Nephron progenitor cell (in vitro differentiated cells): Measurements from ENCODE around the gene KRT35.

ENCODE experiments used
- DNase-seq: peaks from one replicate; pipeline ENCODE4 v3.0.0; 2021
- H3K27ac Mint-ChIP-seq: 2 replicates; pipeline ENCODE4 v1.8.0; 2021; ENCODE audit warnings: mild to moderate bottlenecking, moderate library complexity, mixed read lengths
- H3K27me3 Mint-ChIP-seq: 2 replicates; pipeline ENCODE4 v1.8.0; 2021; ENCODE audit warnings: mild to moderate bottlenecking, low read depth, mixed read lengths; ENCODE audit not compliant: poor library complexity
- H3K36me3 Mint-ChIP-seq: 2 replicates; pipeline ENCODE4 v1.8.0; 2021; ENCODE audit warnings: low read depth, mixed read lengths
- H3K4me1 Mint-ChIP-seq: 2 replicates; pipeline ENCODE4 v1.8.0; 2021; ENCODE audit warnings: mixed read lengths
- H3K4me3 Mint-ChIP-seq: 2 replicates; pipeline ENCODE4 v1.8.0; 2021; ENCODE audit warnings: mild to moderate bottlenecking, moderate library complexity, mixed read lengths
- H3K9me3 Mint-ChIP-seq: 2 replicates; pipeline ENCODE4 v1.8.0; 2021; ENCODE audit warnings: mild to moderate bottlenecking, moderate library complexity, mixed read lengths
- TF ChIP-seq, protein P1 (sequence below): fragments of 200-600 bp; sonication (generic); IDR thresholded peaks from 2 replicates; pipeline ENCODE4 v1.5.0; 2021; ENCODE audit warnings: antibody characterized with exemption

The KRT35 gene

DNA sequence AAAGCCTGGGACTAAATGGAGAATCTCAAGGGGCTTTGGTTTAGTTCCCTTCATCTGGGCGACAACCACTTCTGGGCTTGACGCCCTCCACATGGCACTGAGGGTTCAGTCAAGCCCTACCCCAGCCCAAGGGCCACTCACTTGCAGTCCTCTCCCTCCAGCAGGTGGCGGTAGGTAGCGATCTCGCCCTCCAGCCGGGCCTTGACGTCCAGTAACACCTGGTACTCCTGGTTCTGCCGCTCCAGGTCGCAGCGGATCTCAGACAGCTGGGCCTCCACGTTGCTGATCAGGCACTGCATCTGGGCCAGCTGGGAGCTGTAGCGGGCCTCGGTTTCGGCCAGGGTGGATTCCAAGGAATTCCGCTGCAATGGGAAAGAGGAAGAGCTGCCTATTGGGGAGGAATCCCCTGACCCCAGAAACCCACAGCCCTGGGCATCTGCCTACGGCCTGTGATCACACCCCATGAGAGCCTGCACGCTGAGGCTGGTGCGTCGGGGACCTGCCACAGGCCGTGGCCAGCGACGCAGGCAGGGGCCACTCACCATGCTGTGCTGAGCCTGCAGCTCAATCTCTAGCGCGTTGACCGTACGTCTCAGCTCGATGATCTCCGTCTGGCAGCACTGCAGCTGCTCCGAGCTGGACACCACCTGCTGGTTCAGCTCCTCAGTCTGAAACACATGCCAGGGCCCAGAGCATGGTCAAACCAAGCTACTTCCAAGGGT is 6.0 kb upstream of the KRT35 start:
- Mint-ChIP-seq H3K4me1 (peaks cover 10% of the 10 kb centered on the region), H3K9me3 (no peaks in the 10 kb centered on the region), H3K36me3 (no peaks in the 10 kb centered on the region), H3K4me3 (no peak overlapping the region), H3K27me3 (peaks cover 12% of the 10 kb centered on the region), H3K27ac (no peak overlapping the region)
- DNase-seq, result peak; percentile 52
- TF ChIP-seq, protein P1, sequence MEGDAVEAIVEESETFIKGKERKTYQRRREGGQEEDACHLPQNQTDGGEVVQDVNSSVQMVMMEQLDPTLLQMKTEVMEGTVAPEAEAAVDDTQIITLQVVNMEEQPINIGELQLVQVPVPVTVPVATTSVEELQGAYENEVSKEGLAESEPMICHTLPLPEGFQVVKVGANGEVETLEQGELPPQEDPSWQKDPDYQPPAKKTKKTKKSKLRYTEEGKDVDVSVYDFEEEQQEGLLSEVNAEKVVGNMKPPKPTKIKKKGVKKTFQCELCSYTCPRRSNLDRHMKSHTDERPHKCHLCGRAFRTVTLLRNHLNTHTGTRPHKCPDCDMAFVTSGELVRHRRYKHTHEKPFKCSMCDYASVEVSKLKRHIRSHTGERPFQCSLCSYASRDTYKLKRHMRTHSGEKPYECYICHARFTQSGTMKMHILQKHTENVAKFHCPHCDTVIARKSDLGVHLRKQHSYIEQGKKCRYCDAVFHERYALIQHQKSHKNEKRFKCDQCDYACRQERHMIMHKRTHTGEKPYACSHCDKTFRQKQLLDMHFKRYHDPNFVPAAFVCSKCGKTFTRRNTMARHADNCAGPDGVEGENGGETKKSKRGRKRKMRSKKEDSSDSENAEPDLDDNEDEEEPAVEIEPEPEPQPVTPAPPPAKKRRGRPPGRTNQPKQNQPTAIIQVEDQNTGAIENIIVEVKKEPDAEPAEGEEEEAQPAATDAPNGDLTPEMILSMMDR, result peak; percentile 28

GRCh38 chr17:41486316-41486715 is 5.4 kb upstream of the KRT35 start:
- DNase-seq, result no peak
- Mint-ChIP-seq H3K9me3 (no peaks in the 10 kb centered on the region), H3K36me3 (no peaks in the 10 kb centered on the region), H3K4me1 (peaks cover 10% of the 10 kb centered on the region), H3K4me3 (no peak overlapping the region), H3K27me3 (peaks cover 12% of the 10 kb centered on the region), H3K27ac (no peak overlapping the region)
- TF ChIP-seq, protein P1, result no peak

DNA sequence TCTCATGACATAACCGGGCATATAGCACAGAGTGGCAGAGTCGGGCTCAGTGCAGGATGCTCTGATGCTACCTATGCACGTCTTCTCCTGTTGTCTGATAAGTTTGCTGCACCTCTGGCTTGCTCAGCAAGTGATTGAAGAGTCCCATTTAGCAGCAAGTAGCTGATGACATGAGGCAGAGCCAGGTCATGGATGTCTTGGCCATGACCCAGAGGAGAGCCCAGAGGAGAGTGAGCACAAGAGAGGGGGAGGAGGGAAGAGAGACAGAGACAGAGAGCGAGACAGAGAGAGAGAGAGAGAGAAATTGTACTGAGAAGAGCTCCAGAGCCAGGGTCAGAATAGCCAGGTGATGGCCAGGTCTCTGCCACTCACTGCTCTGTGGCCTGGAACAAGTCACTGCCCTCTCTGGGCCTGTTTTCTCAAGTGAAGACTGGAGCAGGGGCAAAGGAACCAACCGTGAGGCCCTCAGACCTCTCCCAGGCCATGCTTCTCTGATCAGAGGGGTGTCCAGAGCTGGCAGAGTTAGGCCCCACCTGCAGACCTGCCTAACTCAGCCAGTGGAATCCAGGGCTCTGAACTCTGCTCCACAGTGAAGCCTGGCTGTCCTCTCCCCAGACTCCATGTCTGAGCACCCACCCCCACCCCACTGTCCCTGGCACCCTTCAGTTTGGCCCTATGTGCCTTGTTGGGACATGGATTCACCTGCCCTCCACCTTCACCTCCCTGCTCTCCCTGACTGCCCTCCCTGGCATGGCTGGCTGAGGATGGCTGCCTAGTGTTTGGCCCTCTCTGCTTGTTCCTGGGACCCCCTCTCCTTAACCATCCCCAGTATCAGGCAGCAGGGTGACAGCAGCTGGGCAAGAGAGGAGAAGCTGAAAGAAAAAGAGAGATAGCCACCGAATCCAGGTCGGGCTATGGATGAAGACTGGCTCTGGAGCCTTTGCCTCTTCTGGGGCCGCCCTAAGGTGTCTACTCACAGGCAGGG is 4.3 kb upstream of the KRT35 start:
- no peak overlapping the region for H3K4me3 Mint-ChIP-seq
- H3K4me1 Mint-ChIP-seq, result peaks cover 4% of the 10 kb centered on the region
- DNase-seq, result no peak
- no peaks in the 10 kb centered on the region for H3K36me3 Mint-ChIP-seq
- TF ChIP-seq, protein P1, result no peak
- no peaks in the 10 kb centered on the region for H3K9me3 Mint-ChIP-seq
- peak overlapping the region; percentile 86 for H3K27ac Mint-ChIP-seq
- H3K27me3 Mint-ChIP-seq, result peaks cover 11% of the 10 kb centered on the region

- no peak for DNase-seq
- peaks cover 14% of the 10 kb centered on the region for H3K27me3 Mint-ChIP-seq
- H3K4me3 Mint-ChIP-seq, result no peak overlapping the region
- TF ChIP-seq, protein P1, result no peak
- no peaks in the 10 kb centered on the region for H3K36me3 Mint-ChIP-seq
- no peaks in the 10 kb centered on the region for H3K4me1 Mint-ChIP-seq
- H3K9me3 Mint-ChIP-seq, result no peaks in the 10 kb centered on the region
- H3K27ac Mint-ChIP-seq, result no peak overlapping the region
Observed at GRCh38 chr17:41483991-41484826, 3.3 kb upstream of the KRT35 start.

GRCh38 chr17:41483531-41483930 is 2.6 kb upstream of the KRT35 start:
- H3K9me3 Mint-ChIP-seq, result no peaks in the 10 kb centered on the region
- H3K27me3 Mint-ChIP-seq, result peaks cover 17% of the 10 kb centered on the region
- TF ChIP-seq, protein P1, result no peak
- DNase-seq, result no peak
- H3K4me3 Mint-ChIP-seq, result no peak overlapping the region
- H3K4me1 Mint-ChIP-seq, result no peaks in the 10 kb centered on the region
- H3K27ac Mint-ChIP-seq, result no peak overlapping the region
- H3K36me3 Mint-ChIP-seq, result no peaks in the 10 kb centered on the region
